Nephron progenitor cell (in vitro differentiated cells): ENCODE data around the gene ITGB7.

Experiments used
- DNase-seq: peaks from one replicate; pipeline ENCODE4 v3.0.0; 2021
- H3K27ac Mint-ChIP-seq: 2 replicates; pipeline ENCODE4 v1.8.0; 2021; ENCODE audit warnings: mild to moderate bottlenecking, moderate library complexity, mixed read lengths
- H3K27me3 Mint-ChIP-seq: 2 replicates; pipeline ENCODE4 v1.8.0; 2021; ENCODE audit warnings: mild to moderate bottlenecking, low read depth, mixed read lengths; ENCODE audit not compliant: poor library complexity
- H3K36me3 Mint-ChIP-seq: 2 replicates; pipeline ENCODE4 v1.8.0; 2021; ENCODE audit warnings: low read depth, mixed read lengths
- H3K4me1 Mint-ChIP-seq: 2 replicates; pipeline ENCODE4 v1.8.0; 2021; ENCODE audit warnings: mixed read lengths
- H3K4me3 Mint-ChIP-seq: 2 replicates; pipeline ENCODE4 v1.8.0; 2021; ENCODE audit warnings: mild to moderate bottlenecking, moderate library complexity, mixed read lengths
- H3K9me3 Mint-ChIP-seq: 2 replicates; pipeline ENCODE4 v1.8.0; 2021; ENCODE audit warnings: mild to moderate bottlenecking, moderate library complexity, mixed read lengths
- CTCF ChIP-seq: fragments of 200-600 bp; sonication (generic); IDR thresholded peaks from 2 replicates; pipeline ENCODE4 v1.5.0; 2021; ENCODE audit warnings: antibody characterized with exemption

The ITGB7 gene

GRCh38 chr12:53220694-53221202, 13.7 kb upstream of the ITGB7 start:
- peak; percentile 94 for DNase-seq
- TF ChIP-seq CTCF, result no peak
- no peaks in the 10 kb centered on the region for H3K27me3 Mint-ChIP-seq
- peaks cover 81% of the 10 kb centered on the region for H3K4me1 Mint-ChIP-seq
- peak overlapping the region; percentile 92 for H3K4me3 Mint-ChIP-seq
- no peaks in the 10 kb centered on the region for H3K9me3 Mint-ChIP-seq
- peak overlapping the region; percentile 94 for H3K27ac Mint-ChIP-seq
- H3K36me3 Mint-ChIP-seq, result no peaks in the 10 kb centered on the region

DNA sequence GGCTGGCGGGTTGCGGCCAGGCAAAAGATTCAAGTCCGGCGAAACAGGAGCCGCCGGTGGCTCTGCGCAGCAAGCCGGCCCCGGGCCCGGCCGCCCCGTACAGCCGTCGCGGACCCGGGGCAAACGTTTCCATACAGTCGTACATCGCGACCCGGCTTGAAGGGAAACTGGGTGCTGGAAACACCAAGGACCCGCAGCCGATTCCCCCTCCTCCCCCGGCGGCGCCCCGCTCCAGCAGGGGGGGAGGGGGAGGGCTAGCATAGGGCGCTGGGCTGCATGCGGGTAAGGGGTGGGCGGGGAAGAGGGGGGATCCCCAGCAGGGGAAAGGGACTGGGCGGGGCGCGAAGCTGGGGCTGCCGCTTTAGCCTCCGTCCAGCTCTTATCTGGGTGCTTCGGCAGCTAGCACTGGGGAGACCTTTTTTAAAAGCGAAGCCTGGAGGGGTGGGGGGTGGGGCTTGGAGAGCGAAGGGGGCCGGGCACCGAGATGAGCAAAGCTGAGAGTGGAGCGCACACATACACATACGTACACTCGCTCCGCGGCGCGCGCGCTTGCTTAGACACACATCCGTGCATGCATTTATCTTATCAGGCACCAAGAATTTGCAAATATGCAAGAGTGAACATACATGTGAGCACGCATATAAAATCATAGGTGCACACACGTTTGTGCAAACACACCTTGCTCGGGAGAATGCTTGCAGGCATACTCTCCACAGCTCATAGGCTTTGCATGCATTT, 13.1 kb upstream of the ITGB7 start:
- Mint-ChIP-seq H3K27ac (peak overlapping the region; percentile 25), H3K27me3 (no peaks in the 10 kb centered on the region), H3K9me3 (no peaks in the 10 kb centered on the region), H3K4me1 (peaks cover 81% of the 10 kb centered on the region), H3K4me3 (peak overlapping the region; percentile 95), H3K36me3 (no peaks in the 10 kb centered on the region)
- no peak for TF ChIP-seq CTCF
- DNase-seq, result peak; percentile 69

GRCh38 chr12:53219292-53219955, 12.4 kb upstream of the ITGB7 start:
- H3K4me3 Mint-ChIP-seq, result peak overlapping the region; percentile 95
- H3K27me3 Mint-ChIP-seq, result no peaks in the 10 kb centered on the region
- no peak for DNase-seq
- TF ChIP-seq CTCF, result no peak
- H3K36me3 Mint-ChIP-seq, result peaks cover 3% of the 10 kb centered on the region
- no peaks in the 10 kb centered on the region for H3K9me3 Mint-ChIP-seq
- H3K27ac Mint-ChIP-seq, result peak overlapping the region; percentile 43
- H3K4me1 Mint-ChIP-seq, result peaks cover 79% of the 10 kb centered on the region

GRCh38 chr12:53218551-53219291, 11.7 kb upstream of the ITGB7 start:
- peak overlapping the region; percentile 95 for H3K4me3 Mint-ChIP-seq
- no peak overlapping the region for H3K27ac Mint-ChIP-seq
- no peaks in the 10 kb centered on the region for H3K9me3 Mint-ChIP-seq
- no peaks in the 10 kb centered on the region for H3K27me3 Mint-ChIP-seq
- peaks cover 5% of the 10 kb centered on the region for H3K36me3 Mint-ChIP-seq
- peaks cover 74% of the 10 kb centered on the region for H3K4me1 Mint-ChIP-seq
- TF ChIP-seq CTCF, result no peak
- no peak for DNase-seq

GRCh38 chr12:53217931-53218307, 10.9 kb upstream of the ITGB7 start:
- DNase-seq, result no peak
- H3K4me3 Mint-ChIP-seq, result peak overlapping the region; percentile 77
- no peaks in the 10 kb centered on the region for H3K9me3 Mint-ChIP-seq
- H3K27ac Mint-ChIP-seq, result peak overlapping the region; percentile 91
- H3K4me1 Mint-ChIP-seq, result peaks cover 71% of the 10 kb centered on the region
- peaks cover 5% of the 10 kb centered on the region for H3K36me3 Mint-ChIP-seq
- no peaks in the 10 kb centered on the region for H3K27me3 Mint-ChIP-seq
- no peak for TF ChIP-seq CTCF
